NCI-H146 (cell line): ENCODE data around the gene KRT7.

Experiments
- DNase-seq: peaks from one replicate; lab custom pipeline; 2025; lab: John Stamatoyannopoulos, UW

KRT7 gene

DNA sequence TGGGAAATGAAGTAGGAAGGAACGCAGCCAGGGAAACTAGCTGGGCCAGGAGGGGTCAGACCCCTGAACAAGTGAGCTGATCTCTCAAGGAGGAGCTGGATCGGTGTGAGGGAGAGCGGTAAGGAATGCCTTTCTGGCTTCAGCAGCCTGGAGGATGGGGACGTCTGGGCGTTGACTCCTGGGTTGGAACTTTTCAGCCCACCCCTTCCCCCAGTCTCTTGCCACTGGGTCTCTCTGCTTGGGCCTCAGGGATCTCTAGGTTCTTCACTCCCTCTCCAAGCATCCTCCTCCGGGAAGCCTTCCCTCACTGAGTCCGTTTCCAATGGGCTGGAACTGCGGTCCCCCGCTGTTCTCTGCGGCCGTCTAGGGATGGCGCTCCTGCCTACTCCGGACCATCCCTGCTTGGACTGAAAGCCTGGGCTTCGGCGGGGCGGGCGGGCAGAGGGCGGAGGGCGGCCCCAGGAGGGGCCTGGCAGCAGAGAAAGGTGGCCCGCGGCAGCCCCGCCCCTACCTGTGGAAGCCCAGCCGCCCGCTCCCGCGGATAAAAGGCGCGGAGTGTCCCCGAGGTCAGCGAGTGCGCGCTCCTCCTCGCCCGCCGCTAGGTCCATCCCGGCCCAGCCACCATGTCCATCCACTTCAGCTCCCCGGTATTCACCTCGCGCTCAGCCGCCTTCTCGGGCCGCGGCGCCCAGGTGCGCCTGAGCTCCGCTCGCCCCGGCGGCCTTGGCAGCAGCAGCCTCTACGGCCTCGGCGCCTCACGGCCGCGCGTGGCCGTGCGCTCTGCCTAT is at the start of gene KRT7:
Gene KRT7, plus strand, starts transcription at position 570 of the 788 bp plus-strand sequence. Its CDS starts 54 bp downstream, at position 624.
- DNase-seq: no peak

DNA sequence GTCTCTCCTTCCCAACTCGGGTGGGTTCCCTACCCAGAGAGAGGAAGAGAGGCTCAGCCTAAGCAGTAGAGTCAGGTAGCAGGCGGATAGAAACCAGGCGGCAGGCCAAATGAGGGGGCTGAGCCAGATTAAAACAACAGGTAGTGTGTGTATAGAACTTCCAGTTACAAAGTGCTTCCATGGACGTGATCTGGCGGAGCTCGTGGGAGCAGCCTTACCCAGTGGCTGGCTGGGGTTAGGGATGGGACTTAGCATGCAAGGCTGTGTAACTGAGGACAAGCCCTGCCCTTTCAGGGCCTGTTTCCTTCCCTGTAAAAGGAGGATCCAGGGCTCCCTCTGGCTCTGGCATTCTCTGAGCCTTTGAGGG is 49.5 kb upstream of the KRT7 start:
- no peak for DNase-seq

GRCh38 chr12:52183971-52184370 is 49.1 kb upstream of the KRT7 start:
- no peak for DNase-seq

GRCh38 chr12:52184813-52185212 is 48.2 kb upstream of the KRT7 start:
- no peak for DNase-seq

DNA sequence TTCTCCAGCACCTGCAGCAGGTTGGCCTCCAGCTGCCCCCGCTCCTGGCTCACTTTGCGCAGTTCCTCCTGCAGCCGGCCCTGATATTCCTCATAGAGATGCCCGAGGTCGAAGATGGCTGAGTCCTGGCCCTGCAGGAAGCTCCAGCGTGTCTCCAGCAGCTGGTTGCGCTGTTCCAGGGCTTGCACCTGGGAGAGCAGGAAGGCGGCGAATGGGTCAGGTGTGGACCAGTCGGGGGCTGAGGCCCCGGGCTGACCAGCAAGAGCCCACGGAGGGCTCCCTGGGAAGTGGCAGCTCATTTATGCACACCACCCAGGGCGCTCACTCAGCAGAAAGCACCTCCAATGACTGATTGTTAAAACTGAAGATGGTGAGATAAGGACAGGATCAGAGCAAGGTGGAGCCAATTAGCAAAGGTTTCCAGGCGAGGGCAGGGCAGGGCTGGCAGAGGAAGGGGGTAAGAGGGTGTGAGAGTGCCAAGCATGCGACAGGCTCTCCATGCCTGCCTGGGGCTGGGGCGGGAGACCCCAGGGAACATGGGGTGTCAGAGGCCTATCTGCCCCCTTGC is 47.6 kb upstream of the KRT7 start:
- peak; percentile 96 for DNase-seq

GRCh38 chr12:52186118-52186840 is 46.8 kb upstream of the KRT7 start:
- DNase-seq: peak; percentile 89

DNA sequence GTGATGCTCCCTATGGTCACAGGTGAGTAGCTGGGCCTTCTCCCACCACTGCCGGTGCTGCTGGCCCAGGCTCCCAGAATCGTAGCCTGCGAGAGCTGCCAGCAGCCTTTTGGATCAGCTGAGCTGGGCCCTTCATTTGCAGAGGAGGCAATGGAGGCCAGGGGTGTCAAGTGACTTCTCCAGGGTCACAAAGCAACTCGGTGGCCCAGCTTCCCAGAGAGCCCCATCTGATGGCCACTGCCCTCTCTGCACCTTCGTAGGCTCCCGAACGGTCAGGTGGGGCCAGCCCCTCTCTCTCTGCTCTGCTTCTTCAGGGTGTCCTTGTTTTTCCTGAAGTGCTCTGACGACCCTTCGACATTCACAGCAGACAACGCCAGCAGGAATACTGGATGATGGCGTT is 45.8 kb upstream of the KRT7 start:
- no peak for DNase-seq

DNA sequence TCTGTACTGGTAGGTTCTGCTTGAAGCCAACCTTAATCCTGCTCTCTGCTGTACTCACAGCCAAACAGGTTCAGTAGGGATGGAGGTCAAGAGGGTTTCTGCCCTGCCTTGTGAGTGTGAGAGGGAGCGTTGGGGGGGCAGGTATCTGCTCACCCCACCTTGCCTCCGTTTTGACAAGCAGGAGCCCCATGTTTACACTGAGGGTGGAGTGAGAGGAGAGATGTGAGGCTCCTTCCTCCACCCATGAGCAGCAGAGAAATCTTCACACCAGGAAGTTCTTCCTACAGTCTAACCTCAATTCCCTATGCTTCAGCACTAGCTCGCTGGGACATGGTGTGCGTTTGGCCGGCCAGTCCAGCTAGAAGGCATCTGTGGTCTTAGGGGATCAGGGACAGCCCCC is 45.4 kb upstream of the KRT7 start:
- DNase-seq: no peak

DNA sequence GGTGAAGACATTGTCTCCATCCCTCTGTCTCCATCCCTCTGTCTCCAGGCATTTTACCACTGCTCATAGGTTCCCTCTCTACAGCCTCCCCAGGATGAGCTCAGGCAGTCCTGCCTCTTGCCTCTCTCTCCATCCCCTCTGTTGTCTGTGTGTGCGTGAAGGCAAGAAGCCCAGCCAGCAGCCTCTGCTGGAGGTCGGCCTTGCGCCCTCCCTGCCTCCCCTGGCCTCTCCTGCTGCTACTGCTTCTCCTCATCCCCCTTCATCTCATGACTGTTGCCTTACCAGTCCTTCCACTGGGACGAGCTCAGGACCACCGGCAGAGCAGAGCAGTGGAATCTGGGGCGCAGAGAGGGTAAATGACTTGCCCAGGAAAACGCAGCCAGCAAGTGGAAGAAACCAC is 44.4 kb upstream of the KRT7 start:
- no peak for DNase-seq

DNA sequence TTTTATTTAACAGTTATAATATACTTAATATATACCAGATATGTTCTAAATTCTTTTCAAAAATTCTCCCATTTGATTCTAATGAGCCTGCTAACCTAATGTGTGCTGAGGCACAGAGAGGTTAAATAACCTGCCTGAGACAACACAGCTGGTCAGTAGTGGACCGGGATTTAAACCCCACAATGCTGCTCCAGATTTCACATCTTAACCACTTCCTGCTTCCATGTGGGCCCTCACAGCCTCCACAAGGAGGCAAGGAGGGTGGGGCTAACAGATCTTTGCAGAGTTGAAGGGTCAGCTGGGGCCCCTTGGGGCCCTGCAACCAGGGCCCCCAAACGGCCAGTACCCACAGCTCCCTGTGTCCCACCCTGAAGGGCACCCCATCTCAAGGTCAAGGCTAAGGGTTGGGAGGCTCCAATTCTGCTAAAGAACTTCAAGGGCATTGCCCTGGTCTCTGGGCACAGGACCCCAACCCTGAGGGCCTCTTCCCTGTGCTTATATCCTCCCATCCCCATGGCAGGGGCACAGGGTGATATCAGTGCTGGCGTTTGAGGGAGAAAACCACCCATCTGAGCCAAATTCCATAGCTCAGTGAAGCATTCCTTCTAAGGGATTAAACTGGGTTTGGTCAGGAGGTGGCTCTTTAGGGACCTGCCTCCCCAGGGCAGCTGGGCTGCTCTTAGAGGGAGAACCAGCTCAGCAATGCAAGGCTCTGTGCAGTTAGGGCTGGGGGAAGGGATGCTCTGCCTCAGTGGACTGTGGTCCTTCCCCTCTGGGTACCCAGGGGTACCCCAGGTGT is 43.5 kb upstream of the KRT7 start:
- DNase-seq: no peak

DNA sequence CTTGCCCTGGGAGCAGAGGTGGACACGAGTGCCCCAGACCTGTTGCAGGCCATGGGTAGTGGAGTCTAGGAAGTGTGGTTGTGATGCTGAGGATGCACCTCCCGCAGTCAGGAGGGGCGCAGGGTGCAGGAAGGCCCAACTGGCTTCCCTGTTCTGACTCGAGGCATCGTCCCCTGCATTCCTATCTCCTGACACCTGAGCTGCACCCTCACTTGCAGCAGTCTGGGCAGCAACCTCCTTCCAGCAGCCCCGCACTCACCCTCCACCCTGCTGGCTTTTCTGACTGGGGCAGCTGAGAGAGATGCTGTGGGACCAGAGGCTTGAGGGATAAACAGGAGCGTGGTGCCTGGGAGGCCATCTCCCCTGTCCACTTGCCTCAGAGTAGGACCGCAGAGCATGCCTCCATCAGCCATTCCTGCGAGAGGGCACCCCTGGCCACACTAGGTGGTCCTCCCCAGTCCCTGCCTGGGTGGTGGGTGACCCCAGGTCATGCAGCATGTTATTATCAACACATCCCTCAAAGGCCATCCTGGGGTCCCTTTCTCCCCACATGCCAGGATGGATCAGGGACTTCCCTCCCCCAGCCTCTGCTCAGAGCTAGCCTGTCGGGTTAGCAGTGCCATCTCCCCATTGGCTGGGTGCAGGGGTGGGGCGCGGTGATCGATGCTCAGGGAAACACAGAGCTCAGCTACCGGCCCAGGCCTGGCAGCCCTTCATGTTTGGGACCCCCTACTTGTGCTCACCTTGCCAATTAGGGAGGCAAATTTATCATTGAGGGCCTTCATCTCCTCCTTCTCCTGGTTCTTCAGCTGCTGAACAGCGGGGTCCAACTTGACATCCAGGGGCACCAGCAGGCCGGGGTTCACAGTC is 41.9 kb upstream of the KRT7 start:
- DNase-seq: no peak

- peak; percentile 94 for DNase-seq
Observed at GRCh38 chr12:52191841-52192791, 40.9 kb upstream of the KRT7 start, which contains the start of gene KRT80. KRT80 (minus strand) TSS chr12:52192014; CDS start chr12:52191902, 112 bp downstream.

GRCh38 chr12:52193532-52193931 is 39.5 kb upstream of the KRT7 start:
- no peak for DNase-seq

DNA sequence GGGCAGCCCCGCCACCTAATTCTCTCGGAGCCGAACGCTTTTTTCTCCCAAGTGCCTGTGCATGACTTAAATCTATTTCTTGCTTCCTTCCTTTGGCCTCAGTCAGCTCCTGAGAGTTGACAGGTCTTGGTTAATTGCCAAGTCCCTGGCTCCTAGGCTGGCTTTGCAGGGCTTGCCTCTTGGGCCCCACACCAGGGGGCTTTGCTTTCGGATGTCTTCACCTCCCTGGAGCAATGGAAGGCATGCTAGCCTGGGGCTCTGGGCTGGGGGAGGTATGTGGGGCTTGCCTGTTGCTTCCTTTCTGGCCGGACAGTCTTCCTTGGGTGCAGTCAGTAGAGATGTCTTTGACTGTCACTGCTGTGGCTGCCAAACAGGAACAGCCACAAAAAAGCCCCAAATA is 39.1 kb upstream of the KRT7 start:
- DNase-seq: no peak

GRCh38 chr12:52195065-52195730 is 37.8 kb upstream of the KRT7 start:
- DNase-seq: no peak

DNA sequence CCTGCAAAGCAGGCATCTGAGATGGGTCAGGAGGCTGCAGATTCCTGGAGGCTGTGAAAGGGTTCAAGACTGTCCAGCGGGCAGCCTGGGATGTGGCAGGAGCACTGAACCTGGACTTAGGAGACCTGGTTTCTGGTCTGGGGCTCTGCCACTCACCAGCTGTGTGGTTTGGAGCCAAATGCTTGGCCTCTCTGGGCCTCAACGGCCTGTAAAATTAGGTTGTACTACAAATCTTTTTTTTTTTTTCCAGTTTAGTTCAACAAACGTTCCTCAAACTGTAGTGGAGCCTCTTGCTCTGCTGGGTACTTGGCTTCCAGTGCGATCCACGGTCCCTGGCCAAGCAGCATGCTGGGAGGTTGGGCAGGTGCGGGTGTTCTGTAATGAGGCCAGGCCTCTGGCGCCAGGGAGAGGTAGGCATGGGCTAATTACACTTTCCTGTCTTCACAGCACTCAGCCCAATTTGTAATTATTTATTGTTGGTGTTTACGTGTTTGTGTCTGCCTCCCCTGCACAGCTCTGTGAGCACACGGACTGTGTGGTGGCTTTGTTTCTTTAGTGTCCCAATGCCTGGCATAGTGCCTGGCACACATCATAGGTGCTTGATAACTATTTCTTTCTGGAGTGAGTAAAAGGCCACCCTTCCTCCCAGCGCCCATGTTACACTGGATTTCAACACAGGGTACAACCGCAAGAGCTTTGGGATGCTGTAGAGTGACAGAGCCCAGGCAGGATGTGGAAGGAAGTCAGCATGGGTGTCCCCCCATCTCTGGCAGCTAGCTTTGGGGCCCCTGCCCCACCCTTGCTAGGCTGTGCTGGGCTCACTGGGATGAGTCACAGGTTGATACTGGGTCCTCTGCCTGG is 35.4 kb upstream of the KRT7 start:
- no peak for DNase-seq

GRCh38 chr12:52198454-52199215 is 34.4 kb upstream of the KRT7 start:
- DNase-seq: peak; percentile 73
